Peyer's patch (tissue), 4 donors: ENCODE results near the gene TMEM51. TPM values are rescaled to one million over a fixed set of nuclear protein-coding genes. Genes with fewer than 3 reads are reported as not detected.

Experiments used
- DNase-seq, 3 donors: peaks; one replicate each; pipeline ENCODE4 v3.0.0-alpha.2; 2017 to 2019
- H3K27ac ChIP-seq, 4 donors: fragments of 200-600 bp; sonication (generic); one replicate each; pipeline ENCODE4 v1.5.1; 2016 to 2019
- H3K27me3 ChIP-seq, 2 donors: fragments of 200-600 bp; sonication (generic); one replicate each; pipeline ENCODE4 v1.5.1; 2019
- H3K36me3 ChIP-seq, 3 donors: fragments of 200-600 bp; sonication (generic); one replicate each; pipeline ENCODE4 v1.5.1; 2016 to 2019
- H3K4me1 ChIP-seq, 4 donors: fragments of 200-600 bp; sonication (generic); one replicate each; pipeline ENCODE4 v1.5.1; 2016 to 2019
- H3K4me3 ChIP-seq, 4 donors: fragments of 200-600 bp; sonication (generic); 1 replicate in 3 of 4; 2 replicates in 1 of 4; pipeline ENCODE4 v1.5.1; 2016 to 2019; ENCODE audit warnings: mild to moderate bottlenecking in 1 of 4
- H3K9me3 ChIP-seq, 4 donors: fragments of 200-600 bp; sonication (generic); one replicate each; pipeline ENCODE4 v1.5.1; 2016 to 2019; ENCODE audit warnings: mild to moderate bottlenecking in 1 of 4
- CTCF ChIP-seq, 6 experiments: fragments of 450-650 bp in 4 of 6; fragments of 200-600 bp in 2 of 6; sonication (generic) in 1 of 6; IDR thresholded peaks; one replicate each; pipeline ENCODE4 v1.5.1; 2017 to 2019; ENCODE audit warnings: antibody characterized with exemption in 6 of 6, mild to moderate bottlenecking in 3 of 6, moderate library complexity in 1 of 6
- POLR2A ChIP-seq, 2 donors: fragments of 450-650 bp; IDR thresholded peaks; one replicate each; pipeline ENCODE4 v1.5.1; 2017; ENCODE audit warnings: antibody characterized with exemption in 2 of 2, mild to moderate bottlenecking in 2 of 2, moderate library complexity in 2 of 2
- total RNA-seq, 4 donors: library from RNA; depleted of rRNA; stranded (reverse); fragments of >200 nt; gene quantifications; one replicate each; pipeline ENCODE4 v1.1.0, GENCODE V29; 2016

Gene TMEM51
- total RNA-seq, 4 donors from 2014 or later, result 3.3 to 31.0 (median 20.6) TPM

GRCh38 chr1:15204931-15205330, 51.4 kb downstream of the TMEM51 start:
- Histone ChIP-seq H3K27me3 (no peaks in the 10 kb centered on the region), H3K4me3 (no peak overlapping the region), H3K36me3 (no peaks in the 10 kb centered on the region), H3K27ac (no peak overlapping the region), H3K4me1 (peaks cover 0 to 33% (median 2%) of the 10 kb centered on the region in 4 donors), H3K9me3 (no peaks in the 10 kb centered on the region)
- no peak for TF ChIP-seq CTCF (IDR thresholded peaks at IDR 0.05)
- no peak for TF ChIP-seq POLR2A (IDR thresholded peaks at IDR 0.05)
- no peak for DNase-seq

GRCh38 chr1:15205586-15206346, 52.2 kb downstream of the TMEM51 start:
- no peak for TF ChIP-seq CTCF (IDR thresholded peaks at IDR 0.05)
- no peak for DNase-seq
- H3K27ac ChIP-seq, result no peak overlapping the region
- H3K27me3 ChIP-seq, result no peaks in the 10 kb centered on the region
- H3K4me1 ChIP-seq, result peaks cover 0 to 31% (median 2%) of the 10 kb centered on the region in 4 donors
- H3K9me3 ChIP-seq, result no peaks in the 10 kb centered on the region
- no peaks in the 10 kb centered on the region for H3K36me3 ChIP-seq
- H3K4me3 ChIP-seq, result no peak overlapping the region

GRCh38 chr1:15206418-15207030, 53.0 kb downstream of the TMEM51 start:
- peaks cover 0 to 24% (median 2%) of the 10 kb centered on the region in 4 donors for H3K4me1 ChIP-seq
- peak in 1 of 3 donors; percentile 28 for DNase-seq
- H3K27ac ChIP-seq, result peak overlapping the region in 1 of 4 donors; percentile 9

GRCh38 chr1:15207031-15207828, 53.7 kb downstream of the TMEM51 start:
- Histone ChIP-seq H3K9me3 (no peaks in the 10 kb centered on the region), H3K36me3 (no peaks in the 10 kb centered on the region), H3K4me1 (peaks cover 0 to 20% (median 2%) of the 10 kb centered on the region in 4 donors), H3K27ac (peak overlapping the region in 1 of 4 donors; percentile 9), H3K27me3 (no peaks in the 10 kb centered on the region), H3K4me3 (no peak overlapping the region)
- DNase-seq, result peak in 1 of 3 donors; percentile 32
- TF ChIP-seq CTCF (IDR thresholded peaks at IDR 0.05), result no peak
- no peak for TF ChIP-seq POLR2A (IDR thresholded peaks at IDR 0.05)

More at GRCh38 chr1:15206418-15207030, 53.0 kb downstream of the TMEM51 start:
- TF ChIP-seq CTCF (IDR thresholded peaks at IDR 0.05), result no peak
- TF ChIP-seq POLR2A (IDR thresholded peaks at IDR 0.05), result no peak
- H3K27me3 ChIP-seq, result no peaks in the 10 kb centered on the region
- H3K4me3 ChIP-seq, result no peak overlapping the region
- H3K9me3 ChIP-seq, result no peaks in the 10 kb centered on the region
- H3K36me3 ChIP-seq, result no peaks in the 10 kb centered on the region

- Histone ChIP-seq H3K4me3 (no peak overlapping the region), H3K9me3 (no peaks in the 10 kb centered on the region), H3K27me3 (no peaks in the 10 kb centered on the region), H3K27ac (no peak overlapping the region), H3K4me1 (peaks cover 0 to 14% (median under 1%) of the 10 kb centered on the region in 4 donors), H3K36me3 (no peaks in the 10 kb centered on the region)
- no peak for DNase-seq
- no peak for TF ChIP-seq CTCF (IDR thresholded peaks at IDR 0.05)
Measured at GRCh38 chr1:15207829-15208429, 54.4 kb downstream of the TMEM51 start.
